T-helper 9 cell (primary cell): Measurements from ENCODE around the gene S100A1.
"Not testable (repeated sequence)": the region's sequence is repeated elsewhere in the genome, so short reads cannot be mapped to it uniquely, and the experiment has no call there.

ENCODE experiments used
- DNase-seq: peaks from one replicate; pipeline ENCODE4 v3.0.0-alpha.2; 2020

S100A1 gene

DNA sequence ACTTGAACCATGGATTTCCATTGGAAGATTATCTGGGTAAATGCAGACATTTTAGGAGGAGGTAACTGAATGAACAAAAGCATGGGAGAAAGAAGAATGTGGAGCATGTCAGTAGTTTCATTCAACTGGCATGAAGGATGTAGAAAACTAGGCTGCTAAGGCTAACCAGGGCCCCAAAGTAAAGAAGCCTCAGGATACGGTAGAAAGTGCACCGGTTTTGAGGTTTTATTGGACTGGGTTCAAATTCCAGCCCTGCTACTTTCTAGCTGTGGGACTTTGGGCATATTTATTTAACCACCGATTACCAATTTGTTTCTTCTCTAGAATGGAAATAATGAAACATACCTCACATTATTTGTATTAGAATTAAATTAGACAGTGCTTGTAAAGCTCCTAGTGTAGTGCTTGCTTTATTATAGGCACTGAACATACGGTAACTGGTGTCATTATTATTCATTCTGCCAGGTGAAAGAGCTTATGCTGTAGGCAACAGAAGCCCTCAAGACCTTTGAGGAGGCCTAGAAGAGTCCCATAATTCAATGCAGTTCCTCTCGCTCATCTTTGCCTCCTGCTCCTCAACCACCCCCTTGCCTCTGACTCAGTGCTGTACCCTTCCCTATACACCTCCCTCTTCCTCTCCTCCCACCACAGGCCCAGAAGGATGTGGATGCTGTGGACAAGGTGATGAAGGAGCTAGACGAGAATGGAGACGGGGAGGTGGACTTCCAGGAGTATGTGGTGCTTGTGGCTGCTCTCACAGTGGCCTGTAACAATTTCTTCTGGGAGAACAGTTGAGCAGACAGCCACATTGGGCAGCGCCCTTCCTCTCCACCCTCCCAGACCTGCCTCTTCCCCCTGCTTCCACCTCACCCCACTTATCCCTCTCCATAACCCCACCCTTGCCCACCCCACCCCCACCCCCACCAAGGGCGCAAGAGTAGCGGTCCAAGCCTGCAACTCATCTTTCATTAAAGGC lies 3.1 kb downstream of the S100A1 start:
- no peak for DNase-seq

GRCh38 chr1:153633161-153633753 lies 5.0 kb downstream of the S100A1 start:
- no peak for DNase-seq

GRCh38 chr1:153633754-153634665 lies 5.8 kb downstream of the S100A1 start, which contains the start of gene CHTOP:
Gene CHTOP (plus strand): TSS chr1:153634066. CDS start chr1:153636589, 2,523 bp downstream.
- peak; percentile 92 for DNase-seq

GRCh38 chr1:153635872-153636271 lies 7.6 kb downstream of the S100A1 start:
- DNase-seq, result no peak

DNA sequence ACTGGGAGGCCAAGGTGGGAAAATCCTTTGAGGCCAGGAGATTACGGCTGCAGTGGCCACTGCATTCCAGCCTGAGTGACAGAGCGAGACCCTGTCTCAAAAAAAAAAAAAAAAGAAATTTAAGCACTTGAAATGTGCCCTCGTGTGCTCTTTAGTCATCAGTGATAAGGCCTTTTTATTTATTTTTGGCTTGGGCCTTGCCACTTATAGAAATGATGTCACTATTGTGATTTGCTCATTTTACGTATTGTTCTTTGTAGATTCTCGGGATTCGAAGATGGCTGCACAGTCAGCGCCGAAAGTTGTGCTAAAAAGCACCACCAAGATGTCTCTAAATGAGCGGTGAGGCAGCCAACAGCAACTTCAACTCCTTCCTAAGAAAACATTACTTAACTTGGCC lies 8.1 kb downstream of the S100A1 start:
- DNase-seq, result no peak

- no peak for DNase-seq
Measured at GRCh38 chr1:153638261-153638660, 10.0 kb downstream of the S100A1 start.

- no peak for DNase-seq
Measured at GRCh38 chr1:153639280-153639679, 11.0 kb downstream of the S100A1 start.

GRCh38 chr1:153640213-153640612 lies 12.0 kb downstream of the S100A1 start:
- not testable (repeated sequence) for DNase-seq

DNA sequence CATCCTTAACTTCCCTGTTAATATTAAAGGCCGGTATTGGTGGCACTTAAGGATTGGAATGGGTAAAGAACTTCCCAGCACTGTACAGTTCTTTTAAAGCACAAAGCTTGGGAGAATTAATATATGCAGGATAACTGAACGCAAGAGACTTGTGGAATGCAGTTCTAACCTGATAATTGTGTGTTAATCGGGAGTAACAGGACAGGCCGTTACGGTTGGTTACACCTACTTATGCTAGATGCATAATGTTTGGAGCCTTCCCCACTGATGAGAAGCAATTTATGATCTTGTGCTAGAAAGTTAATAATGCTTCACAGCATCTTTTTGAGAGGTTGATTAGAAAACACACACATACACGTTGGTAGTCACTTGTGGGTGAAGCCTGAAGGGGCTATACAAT lies 12.6 kb downstream of the S100A1 start:
- no peak for DNase-seq

DNA sequence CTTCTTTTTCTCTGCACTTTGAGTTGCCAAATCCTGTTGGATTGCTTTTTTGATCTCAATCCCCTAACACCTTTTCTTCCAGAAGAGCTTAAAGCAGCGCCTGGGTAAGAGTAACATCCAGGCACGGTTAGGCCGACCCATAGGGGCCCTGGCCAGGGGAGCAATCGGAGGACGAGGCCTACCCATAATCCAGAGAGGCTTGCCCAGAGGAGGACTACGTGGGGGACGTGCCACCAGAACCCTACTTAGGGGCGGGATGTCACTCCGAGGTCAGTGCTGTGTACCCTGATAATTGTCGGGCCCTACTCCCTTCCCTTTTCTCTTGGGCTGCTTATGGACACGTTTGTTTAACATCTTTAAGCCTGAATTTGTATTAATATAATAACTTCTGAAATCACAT lies 13.9 kb downstream of the S100A1 start:
- DNase-seq, result no peak

DNA sequence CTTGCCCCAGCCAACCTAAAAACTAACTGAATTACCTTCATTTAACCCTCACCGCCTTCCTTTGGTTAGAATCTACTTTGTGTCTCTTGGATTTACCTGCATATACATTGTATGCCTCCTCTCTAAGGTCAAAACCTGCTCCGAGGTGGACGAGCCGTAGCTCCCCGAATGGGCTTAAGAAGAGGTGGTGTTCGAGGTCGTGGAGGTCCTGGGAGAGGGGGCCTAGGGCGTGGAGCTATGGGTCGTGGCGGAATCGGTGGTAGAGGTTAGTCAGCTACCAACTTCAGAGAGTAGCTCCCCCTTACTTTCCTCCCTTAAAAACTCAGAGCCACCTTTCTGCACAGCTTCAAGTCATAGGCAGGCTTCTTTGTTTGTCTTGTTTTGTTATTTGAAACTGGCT lies 14.9 kb downstream of the S100A1 start:
- no peak for DNase-seq

- no peak for DNase-seq
Measured at GRCh38 chr1:153643816-153644215, 15.6 kb downstream of the S100A1 start.

DNA sequence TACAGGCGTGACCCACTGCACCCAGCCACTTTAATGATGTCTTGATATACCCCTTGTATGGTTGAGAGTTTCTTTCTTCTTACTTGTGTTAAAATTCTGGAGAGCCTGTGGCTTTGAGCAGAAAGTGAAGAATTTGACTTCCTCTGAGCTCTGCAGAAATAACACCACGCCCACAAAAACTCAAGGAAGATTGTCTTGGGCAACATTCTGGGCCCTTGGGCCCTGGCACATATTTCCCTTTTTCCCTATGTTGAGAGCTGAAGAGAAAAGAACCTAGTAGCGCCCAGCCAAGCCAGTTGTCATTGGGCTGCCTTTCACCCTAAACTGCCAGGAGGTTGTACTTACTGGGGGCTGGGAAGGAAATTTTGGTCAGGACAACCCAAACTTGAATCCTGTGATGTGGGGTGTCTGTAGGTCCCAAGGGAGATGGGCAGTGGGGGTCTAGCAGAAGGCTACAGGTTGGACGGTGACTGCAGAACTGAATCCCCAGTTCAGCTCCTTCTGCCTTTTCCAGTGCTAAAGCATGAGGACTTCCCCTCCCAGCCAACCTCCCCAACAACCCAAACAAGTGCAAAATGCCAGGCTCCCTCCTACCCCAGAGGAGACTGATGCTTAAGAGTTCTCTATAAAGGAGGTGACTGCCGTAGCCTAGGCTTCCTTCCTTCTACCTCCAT lies 18.6 kb downstream of the S100A1 start:
- DNase-seq, result no peak

DNA sequence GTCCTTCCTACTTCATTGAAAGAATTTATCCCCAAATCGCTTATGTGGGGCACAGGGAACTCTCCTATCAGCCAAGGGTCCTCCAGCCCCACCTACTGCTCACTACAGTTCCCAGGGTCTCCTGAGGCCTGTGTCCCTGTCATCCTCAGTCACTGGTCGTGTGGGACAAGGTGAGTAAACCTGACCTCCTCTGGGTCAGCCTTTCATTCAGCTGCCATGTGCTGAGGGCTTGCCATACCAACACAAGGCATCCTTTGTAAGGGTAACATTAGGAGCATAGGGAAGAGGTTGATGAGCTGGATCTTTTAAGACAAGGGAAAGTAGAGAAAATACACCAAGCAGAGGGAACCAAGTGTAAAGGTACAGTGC lies 19.1 kb downstream of the S100A1 start:
- DNase-seq, result no peak

GRCh38 chr1:153648000-153648643 lies 19.9 kb downstream of the S100A1 start:
- DNase-seq, result no peak

GRCh38 chr1:153649137-153649862 lies 21.1 kb downstream of the S100A1 start:
- DNase-seq, result no peak

DNA sequence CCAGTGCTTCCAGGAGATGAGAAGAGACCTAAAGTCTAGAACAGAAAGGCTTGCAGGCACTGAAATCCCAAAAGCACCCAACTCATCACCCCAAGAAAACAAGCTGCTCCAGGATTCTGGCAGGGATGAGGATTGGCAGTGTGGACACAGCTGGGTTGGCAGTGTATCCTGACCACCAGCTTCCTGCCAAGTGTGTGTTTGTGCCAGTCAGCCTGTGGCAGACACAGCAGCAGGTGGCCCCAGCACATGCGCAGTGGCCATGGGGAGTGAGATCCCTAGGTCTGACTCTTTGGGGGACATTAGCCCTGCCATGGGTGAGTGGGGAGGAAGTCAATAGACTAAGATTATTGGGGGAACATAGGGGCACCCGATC lies 21.6 kb downstream of the S100A1 start:
- no peak for DNase-seq

GRCh38 chr1:153651771-153652170 lies 23.5 kb downstream of the S100A1 start:
- no peak for DNase-seq

- no peak for DNase-seq
Measured at GRCh38 chr1:153652805-153653500, 24.7 kb downstream of the S100A1 start.

GRCh38 chr1:153655333-153655732 lies 27.1 kb downstream of the S100A1 start:
- DNase-seq, result no peak
